Measurements from ENCODE around the gene OBSCN.

OBSCN gene

GRCh38 chr1:228356897-228357680 is 149.2 kb downstream of the OBSCN start:
- Histone ChIP-seq H3K4me1 (ENCODE audit: insufficient read depth, low read length) (no peaks in the 10 kb centered on the region), H3K9me3 (ENCODE audit: low read length) (no peaks in the 10 kb centered on the region), H3K9ac (ENCODE audit: low read length) (no peak overlapping the region), H3K27me3 (ENCODE audit: control insufficient read depth in 1 of 2, insufficient read depth in 2 of 2, low read length in 2 of 2) (no peaks in the 10 kb centered on the region), H3K27ac (ENCODE audit: low read depth, low read length) (no peak overlapping the region), H3K36me3 (ENCODE audit: insufficient read depth, low read length) (no peaks in the 10 kb centered on the region), H3K4me3 (ENCODE audit: low read depth in 1 of 2, low read length in 2 of 2) (no peak overlapping the region)

DNA sequence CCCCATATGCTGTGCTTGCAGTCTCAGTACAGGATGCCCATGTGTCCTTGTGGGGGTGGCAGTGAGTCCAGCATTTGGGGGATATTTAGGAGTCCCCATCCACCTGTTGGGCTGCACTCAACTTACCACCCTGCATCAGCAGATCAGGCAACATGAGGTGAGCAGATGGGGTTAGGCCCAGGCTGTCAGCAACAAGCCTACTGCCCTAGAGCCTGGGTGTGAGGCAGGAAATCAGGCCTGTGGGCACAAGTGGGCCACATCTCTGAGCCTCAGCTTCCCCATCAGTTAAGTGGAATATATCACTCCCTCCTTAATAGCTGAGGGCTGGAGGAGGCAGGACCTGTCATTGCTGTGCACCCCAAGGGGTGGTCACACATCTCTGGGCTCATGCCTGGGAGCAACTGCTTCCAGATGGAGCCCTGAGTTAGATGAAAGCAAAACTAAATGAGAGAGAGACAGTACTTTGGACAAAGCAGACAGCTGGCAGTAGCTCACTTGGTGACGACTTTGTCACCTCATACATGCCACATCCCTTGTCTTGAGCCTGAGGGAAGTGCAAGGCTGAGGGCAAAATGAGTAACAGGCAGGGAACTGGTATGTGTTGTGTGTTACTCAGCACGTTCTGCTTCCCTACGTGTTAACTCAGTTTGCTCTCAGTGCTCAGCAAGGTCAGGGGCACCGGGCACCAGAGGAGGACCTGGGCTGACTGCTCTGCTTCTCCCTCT is 150.4 kb downstream of the OBSCN start:
- Histone ChIP-seq H3K27me3 (ENCODE audit: control insufficient read depth in 1 of 2, insufficient read depth in 2 of 2, low read length in 2 of 2) (no peaks in the 10 kb centered on the region), H3K4me1 (ENCODE audit: insufficient read depth, low read length) (no peaks in the 10 kb centered on the region), H3K9me3 (ENCODE audit: low read length) (no peaks in the 10 kb centered on the region), H3K27ac (ENCODE audit: low read depth, low read length) (no peak overlapping the region), H3K4me3 (ENCODE audit: low read depth in 1 of 2, low read length in 2 of 2) (no peak overlapping the region), H3K9ac (ENCODE audit: low read length) (no peak overlapping the region), H3K36me3 (ENCODE audit: insufficient read depth, low read length) (no peaks in the 10 kb centered on the region)

DNA sequence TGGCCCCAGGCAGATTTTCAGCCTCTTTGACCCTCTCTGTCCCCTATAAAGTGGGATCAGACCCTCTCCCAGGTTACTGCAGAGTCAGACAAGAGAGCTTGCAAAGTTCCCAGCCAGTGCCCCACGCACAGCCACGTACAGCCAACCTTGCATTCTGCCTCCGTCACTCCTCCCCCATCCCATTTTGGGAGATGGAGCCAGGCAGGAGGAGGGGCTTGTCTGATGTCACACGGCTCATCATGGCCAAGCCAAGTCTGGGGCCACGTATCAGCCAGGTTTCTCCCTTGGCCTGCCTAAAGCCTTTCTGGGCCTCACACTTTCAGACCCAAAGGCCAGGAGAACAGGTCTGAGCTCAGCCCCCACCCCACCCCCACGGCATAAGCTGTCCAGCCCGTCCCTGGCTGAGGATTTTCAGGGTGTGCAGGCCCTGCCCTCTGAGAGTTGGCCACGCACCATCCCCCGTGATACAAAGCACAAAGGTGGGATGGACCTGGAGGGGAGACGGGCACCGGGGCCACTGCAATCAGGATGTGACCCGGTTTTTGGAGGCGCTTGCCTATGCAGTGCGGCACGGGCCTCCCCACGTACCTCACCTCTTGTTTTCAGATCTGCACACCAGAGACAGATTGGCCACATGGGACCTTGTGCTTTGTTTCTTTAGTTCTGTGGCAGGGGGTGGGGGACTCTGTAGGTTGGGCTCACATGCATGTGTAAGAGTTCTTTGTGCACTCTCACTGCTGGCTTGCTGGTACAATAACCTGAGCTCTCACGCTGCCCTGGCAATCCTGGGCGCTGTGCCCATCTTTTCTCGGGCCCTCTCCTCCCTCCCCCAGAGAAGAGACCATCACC is 151.1 kb downstream of the OBSCN start:
- Histone ChIP-seq H3K9ac (ENCODE audit: low read length) (no peak overlapping the region), H3K27ac (ENCODE audit: low read depth, low read length) (no peak overlapping the region), H3K4me3 (ENCODE audit: low read depth in 1 of 2, low read length in 2 of 2) (no peak overlapping the region), H3K9me3 (ENCODE audit: low read length) (no peaks in the 10 kb centered on the region), H3K4me1 (ENCODE audit: insufficient read depth, low read length) (no peaks in the 10 kb centered on the region), H3K36me3 (ENCODE audit: insufficient read depth, low read length) (no peaks in the 10 kb centered on the region), H3K27me3 (ENCODE audit: control insufficient read depth in 1 of 2, insufficient read depth in 2 of 2, low read length in 2 of 2) (peaks cover 0 to 3% of the 10 kb centered on the region in 2 donors)

DNA sequence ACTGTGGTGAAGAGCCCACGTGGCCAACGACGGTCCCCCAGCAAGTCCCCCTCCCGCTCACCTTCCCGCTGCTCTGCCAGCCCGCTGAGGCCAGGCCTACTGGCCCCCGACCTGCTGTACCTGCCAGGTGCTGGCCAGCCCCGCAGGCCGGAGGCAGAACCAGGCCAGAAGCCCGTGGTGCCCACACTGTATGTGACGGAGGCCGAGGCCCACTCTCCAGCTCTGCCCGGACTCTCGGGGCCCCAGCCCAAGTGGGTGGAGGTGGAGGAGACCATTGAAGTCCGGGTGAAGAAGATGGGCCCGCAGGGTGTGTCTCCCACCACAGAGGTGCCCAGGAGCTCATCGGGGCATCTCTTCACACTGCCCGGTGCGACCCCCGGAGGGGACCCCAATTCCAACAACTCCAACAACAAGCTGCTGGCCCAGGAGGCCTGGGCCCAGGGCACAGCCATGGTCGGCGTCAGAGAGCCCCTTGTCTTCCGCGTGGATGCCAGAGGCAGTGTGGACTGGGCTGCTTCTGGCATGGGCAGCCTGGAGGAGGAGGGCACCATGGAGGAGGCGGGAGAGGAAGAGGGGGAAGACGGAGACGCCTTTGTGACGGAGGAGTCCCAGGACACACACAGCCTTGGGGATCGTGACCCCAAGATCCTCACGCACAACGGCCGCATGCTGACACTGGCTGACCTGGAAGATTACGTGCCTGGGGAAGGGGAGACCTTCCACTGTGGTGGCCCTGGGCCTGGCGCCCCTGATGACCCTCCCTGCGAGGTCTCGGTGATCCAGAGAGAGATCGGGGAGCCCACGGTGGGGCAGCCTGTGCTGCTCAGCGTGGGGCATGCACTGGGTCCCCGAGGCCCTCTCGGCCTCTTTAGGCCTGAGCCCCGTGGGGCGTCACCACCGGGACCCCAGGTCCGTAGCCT is 152.0 kb downstream of the OBSCN start:
- Histone ChIP-seq H3K27me3 (ENCODE audit: control insufficient read depth in 1 of 2, insufficient read depth in 2 of 2, low read length in 2 of 2) (peaks cover 0 to 6% of the 10 kb centered on the region in 2 donors), H3K4me3 (ENCODE audit: low read depth in 1 of 2, low read length in 2 of 2) (no peak overlapping the region), H3K9me3 (ENCODE audit: low read length) (no peaks in the 10 kb centered on the region), H3K4me1 (ENCODE audit: insufficient read depth, low read length) (no peaks in the 10 kb centered on the region), H3K36me3 (ENCODE audit: insufficient read depth, low read length) (no peaks in the 10 kb centered on the region), H3K27ac (ENCODE audit: low read depth, low read length) (no peak overlapping the region), H3K9ac (ENCODE audit: low read length) (no peak overlapping the region)

- H3K27ac ChIP-seq (ENCODE audit: low read depth, low read length), result no peak overlapping the region
- H3K9ac ChIP-seq (ENCODE audit: low read length), result no peak overlapping the region
- no peak overlapping the region for H3K4me3 ChIP-seq (ENCODE audit: low read depth in 1 of 2, low read length in 2 of 2)
Observed at GRCh38 chr1:228360533-228361313, 152.9 kb downstream of the OBSCN start.

GRCh38 chr1:228361314-228362140 is 153.7 kb downstream of the OBSCN start:
- Histone ChIP-seq H3K4me1 (ENCODE audit: insufficient read depth, low read length) (no peaks in the 10 kb centered on the region), H3K9me3 (ENCODE audit: low read length) (no peaks in the 10 kb centered on the region), H3K27ac (ENCODE audit: low read depth, low read length) (no peak overlapping the region)

More at GRCh38 chr1:228360533-228361313, 152.9 kb downstream of the OBSCN start:
- Histone ChIP-seq H3K4me1 (ENCODE audit: insufficient read depth, low read length) (no peaks in the 10 kb centered on the region), H3K36me3 (ENCODE audit: insufficient read depth, low read length) (no peaks in the 10 kb centered on the region), H3K27me3 (ENCODE audit: control insufficient read depth in 1 of 2, insufficient read depth in 2 of 2, low read length in 2 of 2) (peaks cover 0 to 8% of the 10 kb centered on the region in 2 donors), H3K9me3 (ENCODE audit: low read length) (no peaks in the 10 kb centered on the region)

GRCh38 chr1:228362141-228362883 is 154.5 kb downstream of the OBSCN start:
- Histone ChIP-seq H3K9ac (ENCODE audit: low read length) (no peak overlapping the region), H3K27ac (ENCODE audit: low read depth, low read length) (no peak overlapping the region), H3K4me3 (ENCODE audit: low read depth in 1 of 2, low read length in 2 of 2) (no peak overlapping the region), H3K4me1 (ENCODE audit: insufficient read depth, low read length) (no peaks in the 10 kb centered on the region), H3K9me3 (ENCODE audit: low read length) (no peaks in the 10 kb centered on the region), H3K36me3 (ENCODE audit: insufficient read depth, low read length) (no peaks in the 10 kb centered on the region), H3K27me3 (ENCODE audit: control insufficient read depth in 1 of 2, insufficient read depth in 2 of 2, low read length in 2 of 2) (peaks cover 0 to 16% of the 10 kb centered on the region in 2 donors)

More at GRCh38 chr1:228361314-228362140, 153.7 kb downstream of the OBSCN start:
- Histone ChIP-seq H3K27me3 (ENCODE audit: control insufficient read depth in 1 of 2, insufficient read depth in 2 of 2, low read length in 2 of 2) (peaks cover 0 to 12% of the 10 kb centered on the region in 2 donors), H3K9ac (ENCODE audit: low read length) (no peak overlapping the region), H3K36me3 (ENCODE audit: insufficient read depth, low read length) (no peaks in the 10 kb centered on the region), H3K4me3 (ENCODE audit: low read depth in 1 of 2, low read length in 2 of 2) (no peak overlapping the region)

- Histone ChIP-seq H3K27me3 (ENCODE audit: control insufficient read depth in 1 of 2, insufficient read depth in 2 of 2, low read length in 2 of 2) (peaks cover 0 to 19% of the 10 kb centered on the region in 2 donors), H3K4me1 (ENCODE audit: insufficient read depth, low read length) (no peaks in the 10 kb centered on the region), H3K9me3 (ENCODE audit: low read length) (no peaks in the 10 kb centered on the region), H3K9ac (ENCODE audit: low read length) (no peak overlapping the region), H3K4me3 (ENCODE audit: low read depth in 1 of 2, low read length in 2 of 2) (no peak overlapping the region), H3K27ac (ENCODE audit: low read depth, low read length) (no peak overlapping the region), H3K36me3 (ENCODE audit: insufficient read depth, low read length) (no peaks in the 10 kb centered on the region)
Observed at GRCh38 chr1:228362884-228363450, 155.1 kb downstream of the OBSCN start.

- Histone ChIP-seq H3K4me3 (ENCODE audit: low read depth in 1 of 2, low read length in 2 of 2) (no peak overlapping the region), H3K27ac (ENCODE audit: low read depth, low read length) (no peak overlapping the region), H3K9ac (ENCODE audit: low read length) (no peak overlapping the region), H3K27me3 (ENCODE audit: control insufficient read depth in 1 of 2, insufficient read depth in 2 of 2, low read length in 2 of 2) (peaks cover 0 to 25% of the 10 kb centered on the region in 2 donors), H3K4me1 (ENCODE audit: insufficient read depth, low read length) (no peaks in the 10 kb centered on the region), H3K9me3 (ENCODE audit: low read length) (no peaks in the 10 kb centered on the region), H3K36me3 (ENCODE audit: insufficient read depth, low read length) (no peaks in the 10 kb centered on the region)
Observed at GRCh38 chr1:228363686-228364067, 155.8 kb downstream of the OBSCN start.

Data from muscle layer of colon (tissue), 2 donors.